GM10266 (cell line): ENCODE measurements around the gene NLRC5.

Experiments used
- DNase-seq: peaks from one replicate; pipeline ENCODE4 v3.0.0; 2012; ENCODE audit errors: extremely low spot score
- CTCF ChIP-seq: IDR thresholded peaks from 2 replicates; pipeline ENCODE4 v1.5.1; 2012; ENCODE audit warnings: mild to moderate bottlenecking, low read depth; ENCODE audit not compliant: control insufficient read depth, insufficient read depth; ENCODE audit errors: missing control alignments

The NLRC5 gene

GRCh38 chr16:57084257-57084770, 95.0 kb downstream of the NLRC5 start:
- peak; percentile 98 for TF ChIP-seq CTCF
- peak; percentile 87 for DNase-seq

DNA sequence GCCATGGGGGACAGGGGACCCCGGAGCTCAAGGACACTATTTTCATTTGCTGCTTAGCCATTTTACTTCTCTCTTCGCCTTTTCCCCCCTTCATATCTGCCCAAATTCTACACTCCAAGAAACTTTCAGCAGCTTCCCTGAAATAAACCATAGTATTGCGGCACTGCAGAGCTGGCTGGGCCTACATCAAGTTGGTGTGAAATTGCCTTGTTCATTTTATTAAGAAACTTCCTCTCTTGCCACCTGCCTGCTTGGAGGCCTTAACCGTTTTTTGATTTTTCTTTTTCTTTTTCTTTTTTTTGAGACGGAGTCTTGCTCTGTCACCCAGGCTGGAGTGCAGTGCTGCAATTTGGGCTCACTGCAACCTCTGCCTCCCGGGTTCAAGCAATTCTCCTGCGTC, 95.6 kb downstream of the NLRC5 start:
- TF ChIP-seq CTCF, result no peak
- DNase-seq, result no peak

GRCh38 chr16:57087003-57087402, 97.6 kb downstream of the NLRC5 start:
- no peak for DNase-seq
- no peak for TF ChIP-seq CTCF

DNA sequence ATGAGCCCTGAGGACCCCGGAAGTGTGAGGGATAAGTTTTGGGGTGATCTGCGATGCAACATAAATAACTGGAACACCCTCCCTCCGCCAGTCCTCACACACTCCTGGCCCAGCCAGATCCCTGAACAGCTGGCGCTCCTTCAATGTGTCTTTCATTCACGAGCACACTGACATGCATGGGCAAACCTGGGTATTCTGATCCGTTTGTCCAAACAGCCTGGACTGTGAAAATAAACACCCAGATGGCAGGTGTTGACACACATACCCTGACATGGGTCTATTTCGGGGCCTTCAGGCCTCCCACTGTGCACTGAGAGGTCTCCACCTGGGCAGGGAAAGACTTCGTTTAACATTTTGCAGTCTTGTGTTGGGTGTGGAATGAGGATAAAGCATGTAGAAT, 100.0 kb downstream of the NLRC5 start:
- DNase-seq, result no peak
- no peak for TF ChIP-seq CTCF

GRCh38 chr16:57091200-57091974, 102.0 kb downstream of the NLRC5 start:
- TF ChIP-seq CTCF, result no peak
- DNase-seq, result no peak

GRCh38 chr16:57091975-57092785, 102.8 kb downstream of the NLRC5 start, which contains the start of gene CPNE2:
Gene CPNE2, plus strand, starts transcription at chr16:57092583. Its CDS starts 18,160 bp downstream, at chr16:57110743.
- DNase-seq, result peak; percentile 86
- TF ChIP-seq CTCF, result peak; percentile 23
